Stomach (tissue), 4 donors: ENCODE measurements around the gene CABLES1.

Experiments
- CTCF ChIP-seq, 7 experiments: fragments of 450-650 bp in 4 of 7; fragments of 200-600 bp in 3 of 7; sonication (generic) in 3 of 7; IDR thresholded peaks; one replicate each; pipeline ENCODE4 v1.5.1; 2016 to 2019; ENCODE audit warnings: antibody characterized with exemption in 7 of 7, control low read depth in 2 of 7, mild to moderate bottlenecking in 1 of 7
- POLR2AphosphoS5 ChIP-seq, 3 donors: sonication (generic); formaldehyde crosslinking; IDR thresholded peaks; one replicate each; pipeline ENCODE4 v1.6.1; 2016; ENCODE audit warnings: antibody characterized with exemption in 3 of 3

GRCh38 chr18:23210526-23210925 lies 75.2 kb downstream of the CABLES1 start:
- TF ChIP-seq POLR2AphosphoS5 (IDR thresholded peaks at IDR 0.05) (no peak), CTCF (IDR thresholded peaks at IDR 0.05) (no peak)
